ENCODE results near the gene ATAD3A.

Gene ATAD3A

DNA sequence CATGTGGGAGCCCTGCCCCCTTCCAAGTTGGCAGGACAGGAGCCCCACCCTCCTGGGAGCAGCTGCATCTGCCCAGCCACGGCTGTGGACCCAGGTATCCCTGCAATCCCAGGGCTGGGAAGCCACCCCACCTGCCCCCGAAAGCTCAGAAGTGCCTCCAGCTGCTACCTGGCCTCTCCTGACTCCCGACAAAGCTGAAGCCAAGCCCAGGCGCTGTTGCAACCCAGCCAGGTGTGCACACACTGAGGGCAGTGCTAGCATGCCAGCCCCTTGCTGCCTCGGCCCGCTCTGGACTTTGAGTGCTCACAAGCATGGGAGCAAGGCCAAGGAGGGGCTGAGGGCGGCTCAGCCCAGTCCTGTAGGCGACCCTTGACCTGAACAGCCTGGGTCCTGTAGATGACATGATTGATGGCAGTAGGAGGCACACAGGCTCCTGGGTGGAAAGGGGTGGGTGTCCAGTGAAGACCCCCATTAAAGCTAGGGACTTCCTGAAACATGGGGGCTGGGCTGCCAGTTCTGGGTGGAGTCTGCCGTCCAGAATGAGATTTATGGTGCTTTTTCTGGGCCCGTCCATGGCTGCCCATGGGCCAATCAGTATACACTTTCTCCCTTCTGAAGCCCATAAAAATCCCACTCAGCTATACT, 65.5 kb downstream of the ATAD3A start:
- in situ Hi-C loops (cut with HindIII; ENCODE audit: low sequenced_read_pairs) = no loop called here
- TF ChIP-seq, protein P1, sequence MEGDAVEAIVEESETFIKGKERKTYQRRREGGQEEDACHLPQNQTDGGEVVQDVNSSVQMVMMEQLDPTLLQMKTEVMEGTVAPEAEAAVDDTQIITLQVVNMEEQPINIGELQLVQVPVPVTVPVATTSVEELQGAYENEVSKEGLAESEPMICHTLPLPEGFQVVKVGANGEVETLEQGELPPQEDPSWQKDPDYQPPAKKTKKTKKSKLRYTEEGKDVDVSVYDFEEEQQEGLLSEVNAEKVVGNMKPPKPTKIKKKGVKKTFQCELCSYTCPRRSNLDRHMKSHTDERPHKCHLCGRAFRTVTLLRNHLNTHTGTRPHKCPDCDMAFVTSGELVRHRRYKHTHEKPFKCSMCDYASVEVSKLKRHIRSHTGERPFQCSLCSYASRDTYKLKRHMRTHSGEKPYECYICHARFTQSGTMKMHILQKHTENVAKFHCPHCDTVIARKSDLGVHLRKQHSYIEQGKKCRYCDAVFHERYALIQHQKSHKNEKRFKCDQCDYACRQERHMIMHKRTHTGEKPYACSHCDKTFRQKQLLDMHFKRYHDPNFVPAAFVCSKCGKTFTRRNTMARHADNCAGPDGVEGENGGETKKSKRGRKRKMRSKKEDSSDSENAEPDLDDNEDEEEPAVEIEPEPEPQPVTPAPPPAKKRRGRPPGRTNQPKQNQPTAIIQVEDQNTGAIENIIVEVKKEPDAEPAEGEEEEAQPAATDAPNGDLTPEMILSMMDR (IDR thresholded peaks at IDR 0.05; ENCODE audit: low read depth, low read length, missing control alignments) = no peak
- DNase-seq (ENCODE audit: low read depth) = no peak
- no peak overlapping the region for H3K4me3 ChIP-seq (ENCODE audit: low read depth, low read length)

DNA sequence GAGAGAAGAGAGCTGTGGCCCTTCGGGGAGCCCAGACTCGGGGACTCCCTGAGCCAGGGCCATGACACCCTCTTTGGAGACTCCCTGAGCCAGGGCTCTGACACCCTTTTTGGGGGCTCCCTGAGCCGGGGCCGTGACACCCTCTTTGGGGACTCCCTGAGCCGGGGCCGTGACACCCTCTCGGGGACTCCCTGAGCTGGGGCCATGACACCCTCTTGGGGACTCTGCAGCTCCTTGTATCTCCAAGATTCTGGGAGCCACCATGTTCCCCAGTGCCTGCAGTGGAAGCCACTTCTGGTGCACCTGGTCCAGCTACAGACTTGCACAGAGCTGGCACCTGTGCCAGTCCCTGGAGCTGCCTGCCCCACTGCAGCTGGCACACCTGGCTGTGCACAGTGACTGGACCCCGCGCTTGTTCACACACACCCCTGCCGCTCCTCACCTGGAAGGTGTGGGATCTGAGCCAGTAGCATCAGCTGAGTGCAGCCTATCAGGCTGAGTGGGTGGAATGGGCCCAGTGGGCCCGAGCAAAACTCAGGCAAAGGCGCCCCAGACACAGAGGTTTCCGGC, 66.5 kb downstream of the ATAD3A start:
- no peak for DNase-seq (ENCODE audit: low read depth)
- TF ChIP-seq, protein P1 (IDR thresholded peaks at IDR 0.05; ENCODE audit: low read depth, low read length, missing control alignments) = no peak
- H3K4me3 ChIP-seq (ENCODE audit: low read depth, low read length) = no peak overlapping the region
- in situ Hi-C loops (cut with HindIII; ENCODE audit: low sequenced_read_pairs) = no loop called here

DNA sequence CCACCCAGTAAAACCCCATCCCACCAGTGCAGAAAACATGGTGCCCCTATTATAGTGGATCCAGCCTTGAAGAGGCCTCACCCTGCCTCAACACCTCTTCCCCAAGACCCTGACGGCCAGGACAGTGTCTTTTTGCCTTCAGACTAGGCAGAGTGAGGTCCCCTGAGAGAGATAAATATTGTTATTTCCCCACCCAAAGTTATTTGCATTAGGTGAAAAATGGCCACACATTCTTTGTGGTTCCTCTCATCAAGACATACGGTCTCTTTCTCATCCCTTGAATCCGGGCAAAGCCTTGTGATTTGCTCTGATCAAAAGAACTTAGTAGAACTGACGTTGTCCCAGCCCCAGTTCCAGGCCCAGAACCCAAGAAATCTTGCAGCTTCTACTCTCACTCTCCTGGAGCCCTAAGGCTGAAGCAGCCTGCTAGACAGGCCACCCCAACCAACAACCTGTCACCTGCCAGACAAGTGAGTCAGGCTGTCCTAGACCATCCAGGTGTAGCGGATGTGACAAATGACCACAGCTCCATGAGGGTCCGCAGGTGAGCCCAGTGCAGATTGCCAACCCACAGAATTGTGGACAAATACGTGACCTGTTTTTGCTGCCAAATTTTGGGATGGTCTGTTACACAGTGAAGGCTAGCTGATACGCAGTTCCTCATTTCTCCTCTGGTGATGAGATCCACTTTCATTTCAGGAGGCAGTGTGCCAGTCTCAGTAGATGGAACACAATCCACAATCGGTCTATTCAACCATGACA, 70.8 kb downstream of the ATAD3A start:
- in situ Hi-C loops (cut with HindIII; ENCODE audit: low sequenced_read_pairs) = no loop called here
- DNase-seq (ENCODE audit: low read depth) = no peak

DNA sequence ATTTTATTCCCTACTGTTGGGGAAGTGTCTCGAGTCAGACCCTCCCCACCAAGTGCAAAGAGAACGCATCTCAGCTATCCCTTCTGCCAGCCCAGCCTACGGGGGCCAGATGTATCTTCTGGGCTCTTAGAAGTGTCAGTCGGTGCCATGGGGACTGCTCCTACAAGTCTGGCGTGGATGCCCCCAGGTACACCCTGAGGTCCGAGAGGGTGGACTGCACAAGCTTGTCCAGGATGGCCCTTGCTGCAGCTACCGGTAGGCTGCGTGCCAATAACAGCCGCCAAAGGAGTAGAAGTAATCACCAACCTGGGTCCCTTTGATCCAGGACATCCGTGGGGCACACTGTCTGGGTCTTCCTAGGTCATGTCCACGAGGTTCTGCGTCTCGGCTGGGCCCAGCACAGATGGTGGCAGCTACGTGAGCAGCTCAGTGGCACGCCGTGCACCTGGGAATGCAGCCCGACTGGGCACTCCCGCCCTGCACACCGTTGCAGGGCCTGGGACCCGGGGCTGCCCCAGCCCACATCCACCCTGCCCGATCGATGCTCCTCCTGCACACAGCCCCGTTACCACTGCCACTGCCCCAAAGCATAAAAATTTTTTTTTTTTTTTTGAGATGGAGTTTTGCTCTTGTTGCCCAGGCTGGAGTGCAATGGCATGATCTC, 71.5 kb downstream of the ATAD3A start:
- H3K4me3 ChIP-seq (ENCODE audit: low read depth, low read length) = no peak overlapping the region
- DNase-seq (ENCODE audit: low read depth) = no peak
- in situ Hi-C loops (cut with HindIII; ENCODE audit: low sequenced_read_pairs) = no loop called here
- TF ChIP-seq, protein P1 (IDR thresholded peaks at IDR 0.05; ENCODE audit: low read depth, low read length, missing control alignments) = no peak

More for the DNA sequence above, 70.8 kb downstream of the ATAD3A start:
- TF ChIP-seq, protein P1 (IDR thresholded peaks at IDR 0.05; ENCODE audit: low read depth, low read length, missing control alignments) = no peak
- no peak overlapping the region for H3K4me3 ChIP-seq (ENCODE audit: low read depth, low read length)
